Neural cell (in vitro differentiated cells): ENCODE results near the gene TMCC2. TPM values are rescaled to one million over a fixed set of nuclear protein-coding genes. Genes with fewer than 3 reads are reported as not detected.

Experiments
- H2AFZ ChIP-seq: fragments of 200-600, 300-800 bp; sonication (generic), shearing (Covaris generic); 2 replicates; pipeline ENCODE4 v1.6.0; 2014; ENCODE audit warnings: low read depth, mild to moderate bottlenecking, antibody characterized with exemption, low read length, moderate library complexity
- H3F3A ChIP-seq: fragments of 200-600 bp; shearing (Covaris generic); 2 replicates; pipeline ENCODE4 v1.6.1; 2016; ENCODE audit warnings: mild to moderate bottlenecking, moderate library complexity, mixed read lengths, antibody characterized with exemption, low read length; ENCODE audit not compliant: insufficient read depth, poor library complexity, severe bottlenecking
- H3K27ac ChIP-seq: fragments of 200-600, 300-800 bp; sonication (generic), shearing (Covaris generic); 2 replicates; pipeline ENCODE4 v1.5.1; 2014; ENCODE audit warnings: mild to moderate bottlenecking, low read length, moderate library complexity
- H3K27me3 ChIP-seq: fragments of 300-800, 200-600 bp; sonication (generic), shearing (Covaris generic); 2 replicates; pipeline ENCODE4 v1.6.0; 2014; ENCODE audit warnings: mild to moderate bottlenecking, low read depth, low read length, moderate library complexity; ENCODE audit not compliant: insufficient read depth
- H3K36me3 ChIP-seq: fragments of 300-800, 200-600 bp; sonication (generic), shearing (Covaris generic); 2 replicates; pipeline ENCODE4 v1.5.1; 2014; ENCODE audit warnings: mild to moderate bottlenecking, antibody characterized with exemption, low read length, moderate library complexity; ENCODE audit not compliant: insufficient read depth
- H3K4me2 ChIP-seq: fragments of 300-800, 200-600 bp; sonication (generic), shearing (Covaris generic); 2 replicates; pipeline ENCODE4 v1.6.0; 2014; ENCODE audit warnings: mild to moderate bottlenecking, low read length
- H3K4me3 ChIP-seq: fragments of 300-800, 200-600 bp; sonication (generic), shearing (Covaris generic); 2 replicates; pipeline ENCODE4 v1.5.1; 2014; ENCODE audit warnings: mild to moderate bottlenecking, low read length, moderate library complexity
- H3K79me2 ChIP-seq: fragments of 200-600 bp; shearing (Covaris generic); replicated peaks from 2 replicates; pipeline ENCODE4 v1.6.0; 2014; ENCODE audit warnings: mild to moderate bottlenecking, low read length, moderate library complexity; ENCODE audit not compliant: insufficient read depth
- H3K9ac ChIP-seq: fragments of 300-800, 200-600 bp; sonication (generic), shearing (Covaris generic); 2 replicates; pipeline ENCODE4 v1.6.1; 2016; ENCODE audit warnings: mild to moderate bottlenecking, low read length, mixed read lengths
- H3K9me2 ChIP-seq: fragments of 200-600 bp; shearing (Covaris generic); 2 replicates; pipeline ENCODE4 v1.6.1; 2016; ENCODE audit warnings: mild to moderate bottlenecking, low read length, mixed read lengths; ENCODE audit not compliant: insufficient read depth
- H3K9me3 ChIP-seq: fragments of 200-600, 300-800 bp; sonication (generic), shearing (Covaris generic); 2 replicates; pipeline ENCODE4 v1.6.1; 2016; ENCODE audit warnings: mild to moderate bottlenecking, mixed run types, low read length, moderate library complexity, mixed read lengths
- H4K20me1 ChIP-seq: fragments of 200-600 bp; shearing (Covaris generic); 2 replicates; pipeline ENCODE4 v1.6.1; 2016; ENCODE audit warnings: mild to moderate bottlenecking, mixed run types; ENCODE audit not compliant: insufficient read depth
- EP300 ChIP-seq: fragments of 450-650 bp; conservative IDR thresholded peaks from 2 replicates; pipeline ENCODE4 v1.6.1; 2014; ENCODE audit warnings: antibody characterized with exemption, mild to moderate bottlenecking, moderate library complexity; ENCODE audit not compliant: poor library complexity, severe bottlenecking
- EZH2 ChIP-seq: fragments of 200-600, 300-800 bp; shearing (Covaris generic), sonication (generic); IDR thresholded peaks from 2 replicates; pipeline ENCODE4 v1.6.1; 2014; ENCODE audit warnings: antibody characterized with exemption, low read length, borderline replicate concordance, mild to moderate bottlenecking; ENCODE audit not compliant: insufficient read depth, poor library complexity, severe bottlenecking
- MXI1 ChIP-seq: fragments of 450-650 bp; conservative IDR thresholded peaks from 2 replicates; pipeline ENCODE4 v1.6.1; 2014; ENCODE audit warnings: antibody characterized with exemption, mild to moderate bottlenecking; ENCODE audit not compliant: poor library complexity, severe bottlenecking
- POLR2AphosphoS5 ChIP-seq: IDR thresholded peaks from 2 replicates; pipeline ENCODE4 v1.6.1; 2012
- RAD21 ChIP-seq: fragments of 450-650 bp; conservative IDR thresholded peaks from 2 replicates; pipeline ENCODE4 v1.6.1; 2014; ENCODE audit warnings: antibody characterized with exemption, mild to moderate bottlenecking, moderate library complexity
- SMC3 ChIP-seq: fragments of 450-650 bp; conservative IDR thresholded peaks from 2 replicates; pipeline ENCODE4 v1.6.1; 2014; ENCODE audit warnings: antibody characterized with exemption, mild to moderate bottlenecking, moderate library complexity; ENCODE audit not compliant: poor library complexity
- TAF1 ChIP-seq: IDR thresholded peaks from 2 replicates; pipeline ENCODE4 v1.6.1; 2012; ENCODE audit warnings: low read depth
- polyA plus RNA-seq: library from polyadenylated mRNA; depleted of rRNA; stranded (reverse); fragments of >200 nt; gene quantifications from 2 replicates; pipeline ENCODE4 v1.2.3, GENCODE V29; 2014
- TF ChIP-seq, protein P1 (sequence below): IDR thresholded peaks from 2 replicates; pipeline ENCODE4 v1.6.1; 2012; ENCODE audit warnings: borderline replicate concordance
- TF ChIP-seq, protein P2 (sequence below): fragments of 450-650 bp; IDR thresholded peaks from 2 replicates; pipeline ENCODE4 v1.5.1; 2014; ENCODE audit warnings: antibody characterized with exemption, mild to moderate bottlenecking, moderate library complexity; ENCODE audit not compliant: poor library complexity, severe bottlenecking

Gene TMCC2
- polyA plus RNA-seq, 1 donor from 2014 or later: 32.2 TPM

DNA sequence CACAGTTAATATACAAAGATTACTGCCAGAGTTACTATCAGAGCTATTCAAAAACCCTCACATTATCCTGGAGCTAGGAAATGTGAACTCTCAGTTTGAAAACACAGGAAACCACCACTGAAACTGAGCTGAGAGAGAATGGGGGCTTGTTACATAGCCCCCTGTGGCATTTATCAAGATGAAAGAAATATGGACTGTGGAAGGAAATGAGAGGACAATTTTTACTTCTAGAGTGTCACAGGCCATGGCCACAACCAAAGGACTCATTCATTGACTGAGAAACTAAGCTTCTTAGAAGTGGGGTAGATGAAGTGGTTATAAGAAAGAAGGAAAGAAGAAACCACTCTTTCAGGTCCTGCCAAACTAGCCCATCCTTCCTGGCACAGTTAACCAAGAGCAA, 41.6 kb upstream of the TMCC2 start:
- no peaks in the 10 kb centered on the region for H3F3A ChIP-seq
- no peak overlapping the region for H3K4me2 ChIP-seq
- no peak for TF ChIP-seq RAD21
- TF ChIP-seq, protein P1, sequence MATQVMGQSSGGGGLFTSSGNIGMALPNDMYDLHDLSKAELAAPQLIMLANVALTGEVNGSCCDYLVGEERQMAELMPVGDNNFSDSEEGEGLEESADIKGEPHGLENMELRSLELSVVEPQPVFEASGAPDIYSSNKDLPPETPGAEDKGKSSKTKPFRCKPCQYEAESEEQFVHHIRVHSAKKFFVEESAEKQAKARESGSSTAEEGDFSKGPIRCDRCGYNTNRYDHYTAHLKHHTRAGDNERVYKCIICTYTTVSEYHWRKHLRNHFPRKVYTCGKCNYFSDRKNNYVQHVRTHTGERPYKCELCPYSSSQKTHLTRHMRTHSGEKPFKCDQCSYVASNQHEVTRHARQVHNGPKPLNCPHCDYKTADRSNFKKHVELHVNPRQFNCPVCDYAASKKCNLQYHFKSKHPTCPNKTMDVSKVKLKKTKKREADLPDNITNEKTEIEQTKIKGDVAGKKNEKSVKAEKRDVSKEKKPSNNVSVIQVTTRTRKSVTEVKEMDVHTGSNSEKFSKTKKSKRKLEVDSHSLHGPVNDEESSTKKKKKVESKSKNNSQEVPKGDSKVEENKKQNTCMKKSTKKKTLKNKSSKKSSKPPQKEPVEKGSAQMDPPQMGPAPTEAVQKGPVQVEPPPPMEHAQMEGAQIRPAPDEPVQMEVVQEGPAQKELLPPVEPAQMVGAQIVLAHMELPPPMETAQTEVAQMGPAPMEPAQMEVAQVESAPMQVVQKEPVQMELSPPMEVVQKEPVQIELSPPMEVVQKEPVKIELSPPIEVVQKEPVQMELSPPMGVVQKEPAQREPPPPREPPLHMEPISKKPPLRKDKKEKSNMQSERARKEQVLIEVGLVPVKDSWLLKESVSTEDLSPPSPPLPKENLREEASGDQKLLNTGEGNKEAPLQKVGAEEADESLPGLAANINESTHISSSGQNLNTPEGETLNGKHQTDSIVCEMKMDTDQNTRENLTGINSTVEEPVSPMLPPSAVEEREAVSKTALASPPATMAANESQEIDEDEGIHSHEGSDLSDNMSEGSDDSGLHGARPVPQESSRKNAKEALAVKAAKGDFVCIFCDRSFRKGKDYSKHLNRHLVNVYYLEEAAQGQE: no peak
- TF ChIP-seq SMC3: no peak
- no peak for TF ChIP-seq EZH2
- TF ChIP-seq, protein P2, sequence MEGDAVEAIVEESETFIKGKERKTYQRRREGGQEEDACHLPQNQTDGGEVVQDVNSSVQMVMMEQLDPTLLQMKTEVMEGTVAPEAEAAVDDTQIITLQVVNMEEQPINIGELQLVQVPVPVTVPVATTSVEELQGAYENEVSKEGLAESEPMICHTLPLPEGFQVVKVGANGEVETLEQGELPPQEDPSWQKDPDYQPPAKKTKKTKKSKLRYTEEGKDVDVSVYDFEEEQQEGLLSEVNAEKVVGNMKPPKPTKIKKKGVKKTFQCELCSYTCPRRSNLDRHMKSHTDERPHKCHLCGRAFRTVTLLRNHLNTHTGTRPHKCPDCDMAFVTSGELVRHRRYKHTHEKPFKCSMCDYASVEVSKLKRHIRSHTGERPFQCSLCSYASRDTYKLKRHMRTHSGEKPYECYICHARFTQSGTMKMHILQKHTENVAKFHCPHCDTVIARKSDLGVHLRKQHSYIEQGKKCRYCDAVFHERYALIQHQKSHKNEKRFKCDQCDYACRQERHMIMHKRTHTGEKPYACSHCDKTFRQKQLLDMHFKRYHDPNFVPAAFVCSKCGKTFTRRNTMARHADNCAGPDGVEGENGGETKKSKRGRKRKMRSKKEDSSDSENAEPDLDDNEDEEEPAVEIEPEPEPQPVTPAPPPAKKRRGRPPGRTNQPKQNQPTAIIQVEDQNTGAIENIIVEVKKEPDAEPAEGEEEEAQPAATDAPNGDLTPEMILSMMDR: no peak
- no peak for TF ChIP-seq TAF1
- TF ChIP-seq EP300: no peak
- TF ChIP-seq MXI1: no peak
- no peak for TF ChIP-seq POLR2AphosphoS5
- no peaks in the 10 kb centered on the region for H3K27me3 ChIP-seq
- H2AFZ ChIP-seq: no peak overlapping the region
- no peak overlapping the region for H3K27ac ChIP-seq
- no peaks in the 10 kb centered on the region for H3K9me3 ChIP-seq
- no peaks in the 10 kb centered on the region for H3K9me2 ChIP-seq
- no peaks in the 10 kb centered on the region for H4K20me1 ChIP-seq
- peaks cover 5% of the 10 kb centered on the region for H3K79me2 ChIP-seq
- no peak overlapping the region for H3K9ac ChIP-seq
- no peaks in the 10 kb centered on the region for H3K36me3 ChIP-seq
- no peak overlapping the region for H3K4me3 ChIP-seq

DNA sequence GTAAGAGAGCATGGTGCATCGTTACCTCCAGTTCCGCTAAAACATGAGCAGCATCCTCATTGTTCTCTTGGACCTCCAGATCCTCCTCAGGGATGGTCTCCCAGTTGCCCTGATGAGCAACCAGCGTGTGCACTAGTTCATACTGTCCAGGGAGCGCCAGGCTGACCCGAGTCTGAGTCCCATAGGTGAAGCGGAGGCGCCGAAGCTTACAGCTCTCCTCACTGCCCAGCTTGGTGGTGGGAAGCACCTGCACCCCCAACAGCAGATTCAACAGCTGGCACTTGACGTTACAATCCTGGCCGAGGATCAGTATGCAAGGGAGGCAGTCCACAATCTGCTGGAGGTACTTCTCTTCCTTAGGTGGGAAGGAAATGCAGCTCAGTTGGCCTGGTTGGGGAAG, 40.3 kb upstream of the TMCC2 start:
- Histone ChIP-seq H3K36me3 (no peaks in the 10 kb centered on the region), H4K20me1 (no peaks in the 10 kb centered on the region), H2AFZ (no peak overlapping the region), H3K9me3 (no peaks in the 10 kb centered on the region), H3F3A (no peaks in the 10 kb centered on the region), H3K79me2 (peaks cover 5% of the 10 kb centered on the region), H3K4me2 (no peak overlapping the region), H3K4me3 (no peak overlapping the region), H3K27ac (no peak overlapping the region), H3K27me3 (no peaks in the 10 kb centered on the region), H3K9me2 (no peaks in the 10 kb centered on the region), H3K9ac (no peak overlapping the region)
- TF ChIP-seq EZH2 (no peak), EP300 (no peak), RAD21 (no peak), SMC3 (no peak), MXI1 (no peak)
- TF ChIP-seq, protein P1: no peak
- TF ChIP-seq, protein P2: no peak
